Kasumi-1 (cell line): ENCODE results near the gene HHAT.

ENCODE experiments used
- DNase-seq, 2 experiments: peaks; one replicate each; lab custom pipeline; 2025; lab: John Stamatoyannopoulos, UW

Gene HHAT

DNA sequence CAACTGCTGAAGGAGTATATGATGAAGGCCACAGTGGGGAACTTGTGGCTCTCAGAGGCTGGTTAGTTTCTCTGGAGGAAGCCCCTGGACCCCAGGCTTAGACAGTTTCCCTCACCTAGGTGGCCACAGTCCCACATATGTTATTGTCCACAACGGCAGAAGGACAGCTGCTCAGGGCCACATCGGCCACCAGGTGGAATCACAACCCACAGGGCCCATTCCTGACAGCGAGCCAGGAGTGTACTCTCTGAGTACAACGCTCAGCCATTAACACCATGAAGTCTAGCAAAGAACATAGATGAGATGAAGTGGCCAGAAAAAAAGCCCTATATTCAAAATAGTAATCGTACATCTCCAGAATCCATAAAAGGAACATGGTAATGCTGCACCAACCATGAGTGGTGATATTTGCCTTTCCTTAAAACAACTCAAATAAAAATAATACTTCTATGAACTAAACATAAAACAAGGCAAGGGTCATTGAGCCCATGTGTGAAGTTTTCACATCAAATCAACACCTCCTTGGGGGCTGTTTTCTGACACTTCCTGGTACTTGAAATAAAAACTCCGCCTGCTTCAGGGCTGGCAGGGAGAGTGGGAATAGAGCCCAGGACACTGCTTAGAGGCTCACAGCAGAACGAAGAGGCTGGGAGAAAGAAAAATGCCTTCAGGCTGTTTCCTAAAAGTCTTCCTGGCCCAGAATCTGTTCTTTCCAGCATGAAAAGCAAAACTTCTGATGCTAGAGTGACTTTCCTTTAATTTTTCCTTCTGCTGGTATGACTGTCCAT is 383.3 kb downstream of the HHAT start:
- no peak for DNase-seq

GRCh38 chr1:210715072-210715471 is 386.4 kb downstream of the HHAT start:
- no peak for DNase-seq

- no peak for DNase-seq
Measured at GRCh38 chr1:210722410-210723081, 393.8 kb downstream of the HHAT start.

GRCh38 chr1:210723646-210724045 is 394.9 kb downstream of the HHAT start:
- DNase-seq: no peak

GRCh38 chr1:210724768-210725167 is 396.1 kb downstream of the HHAT start:
- no peak for DNase-seq
